Putamen (tissue), 1 donor: ENCODE results near the gene TMEM209.

Experiments
- DNase-seq: peaks from one replicate; pipeline ENCODE4 v3.0.0-alpha.2; 2016; ENCODE audit warnings: low spot score

TMEM209 gene

GRCh38 chr7:130143986-130144311 lies 61.3 kb downstream of the TMEM209 start:
- DNase-seq: no peak

GRCh38 chr7:130143334-130143732 lies 61.9 kb downstream of the TMEM209 start:
- DNase-seq: no peak

- no peak for DNase-seq
Observed at GRCh38 chr7:130142654-130143333, 62.4 kb downstream of the TMEM209 start.

- no peak for DNase-seq
Observed at GRCh38 chr7:130141884-130142653, 63.1 kb downstream of the TMEM209 start.

GRCh38 chr7:130141161-130141883 lies 63.9 kb downstream of the TMEM209 start:
- DNase-seq: peak; percentile 71

GRCh38 chr7:130140551-130141160 lies 64.5 kb downstream of the TMEM209 start:
- no peak for DNase-seq

GRCh38 chr7:130139193-130139960 lies 65.8 kb downstream of the TMEM209 start:
- no peak for DNase-seq

GRCh38 chr7:130137207-130137606 lies 68.0 kb downstream of the TMEM209 start:
- no peak for DNase-seq

GRCh38 chr7:130136579-130137167 lies 68.5 kb downstream of the TMEM209 start:
- DNase-seq: no peak

- DNase-seq: peak; percentile 62
Observed at GRCh38 chr7:130135208-130136205, 69.7 kb downstream of the TMEM209 start.

GRCh38 chr7:130134726-130135125 lies 70.5 kb downstream of the TMEM209 start:
- DNase-seq: no peak

GRCh38 chr7:130134106-130134636 lies 71.0 kb downstream of the TMEM209 start:
- DNase-seq: no peak

GRCh38 chr7:130133029-130133782 lies 72.0 kb downstream of the TMEM209 start:
- no peak for DNase-seq

- no peak for DNase-seq
Observed at GRCh38 chr7:130131964-130132875, 73.0 kb downstream of the TMEM209 start.

GRCh38 chr7:130131191-130131834 lies 73.9 kb downstream of the TMEM209 start:
- DNase-seq: no peak

- DNase-seq: no peak
Observed at GRCh38 chr7:130129011-130129411, 76.2 kb downstream of the TMEM209 start.

- no peak for DNase-seq
Observed at GRCh38 chr7:130127821-130128317, 77.3 kb downstream of the TMEM209 start.
